ENCODE measurements around the gene TPSD1.

DNA sequence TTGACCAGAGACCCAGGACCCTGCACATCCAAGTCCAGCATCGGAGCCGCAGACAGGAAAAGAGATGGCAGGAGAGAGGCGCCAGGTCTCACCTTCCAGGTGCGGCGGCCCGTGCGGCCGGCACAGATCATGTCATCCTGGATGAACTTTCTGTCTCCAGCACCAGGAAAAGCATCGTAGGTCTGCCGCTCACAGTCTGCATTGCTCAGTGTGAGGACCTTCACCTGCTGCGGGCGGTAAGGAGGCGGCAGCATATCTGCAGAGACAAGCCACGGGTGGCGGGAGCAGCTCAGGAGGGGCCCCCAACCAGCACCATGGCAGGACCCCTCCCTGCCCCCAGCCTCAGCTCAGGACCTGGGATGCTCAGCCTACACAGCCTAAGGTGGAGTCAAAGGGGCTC, 17.9 kb downstream of the TPSD1 start:
- TF ChIP-seq, protein P1, sequence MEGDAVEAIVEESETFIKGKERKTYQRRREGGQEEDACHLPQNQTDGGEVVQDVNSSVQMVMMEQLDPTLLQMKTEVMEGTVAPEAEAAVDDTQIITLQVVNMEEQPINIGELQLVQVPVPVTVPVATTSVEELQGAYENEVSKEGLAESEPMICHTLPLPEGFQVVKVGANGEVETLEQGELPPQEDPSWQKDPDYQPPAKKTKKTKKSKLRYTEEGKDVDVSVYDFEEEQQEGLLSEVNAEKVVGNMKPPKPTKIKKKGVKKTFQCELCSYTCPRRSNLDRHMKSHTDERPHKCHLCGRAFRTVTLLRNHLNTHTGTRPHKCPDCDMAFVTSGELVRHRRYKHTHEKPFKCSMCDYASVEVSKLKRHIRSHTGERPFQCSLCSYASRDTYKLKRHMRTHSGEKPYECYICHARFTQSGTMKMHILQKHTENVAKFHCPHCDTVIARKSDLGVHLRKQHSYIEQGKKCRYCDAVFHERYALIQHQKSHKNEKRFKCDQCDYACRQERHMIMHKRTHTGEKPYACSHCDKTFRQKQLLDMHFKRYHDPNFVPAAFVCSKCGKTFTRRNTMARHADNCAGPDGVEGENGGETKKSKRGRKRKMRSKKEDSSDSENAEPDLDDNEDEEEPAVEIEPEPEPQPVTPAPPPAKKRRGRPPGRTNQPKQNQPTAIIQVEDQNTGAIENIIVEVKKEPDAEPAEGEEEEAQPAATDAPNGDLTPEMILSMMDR (IDR thresholded peaks at IDR 0.05) = no peak
- TF ChIP-seq RAD21 (IDR thresholded peaks at IDR 0.05; ENCODE audit: low read length) (no peak), POLR2AphosphoS5 (IDR thresholded peaks at IDR 0.05; ENCODE audit: low read depth, low read length) (no peak), MEF2A (IDR thresholded peaks at IDR 0.05; ENCODE audit: borderline replicate concordance, low read depth) (no peak)
- TF ChIP-seq, protein P2, sequence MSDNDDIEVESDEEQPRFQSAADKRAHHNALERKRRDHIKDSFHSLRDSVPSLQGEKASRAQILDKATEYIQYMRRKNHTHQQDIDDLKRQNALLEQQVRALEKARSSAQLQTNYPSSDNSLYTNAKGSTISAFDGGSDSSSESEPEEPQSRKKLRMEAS (IDR thresholded peaks at IDR 0.05; ENCODE audit: low read depth) = no peak
